CD4-positive, CD25-positive, alpha-beta regulatory T cell (primary cell): ENCODE data around the gene RFXANK. TPM values are rescaled to one million over a fixed set of nuclear protein-coding genes. Genes with fewer than 3 reads are reported as not detected.
A peak's percentile ranks its signal among the peaks of the same experiment; 100 is the strongest.

Source experiments
- ATAC-seq, 2 donors: fragments of 150-1000 bp; cut with Tn5 transposase; one replicate each; pipeline ENCODE4 v1.10.0; 2021; ENCODE audit warnings: low read depth in 2 of 2, moderate number of reproducible peaks in 2 of 2, moderate library complexity in 1 of 2
- DNase-seq, 3 donors: peaks; one replicate each; pipeline versions ENCODE4 v3.0.0 to v3.0.0-alpha.2; 2012 to 2022; ENCODE audit warnings: mixed read lengths in 1 of 3
- H3K27ac ChIP-seq: one replicate; pipeline ENCODE4 v1.7.0; 2013; ENCODE audit warnings: mild to moderate bottlenecking, low read length; ENCODE audit not compliant: insufficient read depth, poor library complexity, severe bottlenecking
- H3K27me3 ChIP-seq: one replicate; pipeline ENCODE4 v1.7.0; 2013; ENCODE audit warnings: low read length; ENCODE audit not compliant: control insufficient read depth, insufficient read depth
- H3K36me3 ChIP-seq: one replicate; pipeline ENCODE4 v1.7.0; 2013; ENCODE audit warnings: mild to moderate bottlenecking, low read length, moderate library complexity; ENCODE audit not compliant: control insufficient read depth, insufficient read depth
- H3K4me1 ChIP-seq: 2 replicates; pipeline ENCODE4 v1.7.0; 2013; ENCODE audit warnings: mild to moderate bottlenecking, low read length; ENCODE audit not compliant: insufficient read depth, control insufficient read depth, poor library complexity, severe bottlenecking
- H3K4me3 ChIP-seq: one replicate; pipeline ENCODE4 v1.7.0; 2013; ENCODE audit warnings: low read depth, mild to moderate bottlenecking, low read length, moderate library complexity
- H3K9me3 ChIP-seq, 2 experiments: 1 replicate in 1 of 2; 2 replicates in 1 of 2; pipeline ENCODE4 v1.7.0; 2013; ENCODE audit warnings: low read length in 2 of 2, mild to moderate bottlenecking in 1 of 2, moderate library complexity in 1 of 2; ENCODE audit not compliant: control insufficient read depth in 2 of 2
- H3K27ac Mint-ChIP-seq, 3 donors: one replicate each; pipeline ENCODE4 v1.8.0; 2020 to 2022; ENCODE audit warnings: mild to moderate bottlenecking in 3 of 3, mixed read lengths in 3 of 3, moderate library complexity in 2 of 3
- H3K27me3 Mint-ChIP-seq: one replicate; pipeline ENCODE4 v1.8.0; 2022; ENCODE audit warnings: mild to moderate bottlenecking, mixed read lengths
- H3K36me3 Mint-ChIP-seq: one replicate; pipeline ENCODE4 v1.8.0; 2020; ENCODE audit warnings: mixed read lengths
- H3K4me1 Mint-ChIP-seq, 4 donors: one replicate each; pipeline ENCODE4 v1.8.0; 2020 to 2022; ENCODE audit warnings: mixed read lengths in 4 of 4, mild to moderate bottlenecking in 1 of 4
- H3K4me3 Mint-ChIP-seq, 4 donors: one replicate each; pipeline ENCODE4 v1.8.0; 2020 to 2022; ENCODE audit warnings: mild to moderate bottlenecking in 4 of 4, mixed read lengths in 4 of 4, moderate library complexity in 3 of 4
- H3K9me3 Mint-ChIP-seq, 7 donors: one replicate each; pipeline ENCODE4 v1.8.0; 2020 to 2022; ENCODE audit warnings: mixed read lengths in 7 of 7, mild to moderate bottlenecking in 3 of 7, moderate library complexity in 2 of 7
- polyA plus RNA-seq, 4 donors: library from polyadenylated mRNA; unstranded; fragments of 300-500 nt; fragmentation: Illumina TruSeq; gene quantifications; one replicate each; pipeline ENCODE4 v1.2.3, GENCODE V29; 2021
- total RNA-seq: library from RNA; stranded (reverse); gene quantifications from one replicate; pipeline ENCODE4 v1.2.3, GENCODE V29; 2022

The RFXANK gene
- total and polyA plus RNA-seq, 5 donors from 2014 or later = 59.1 to 103 (median 63.6) TPM

DNA sequence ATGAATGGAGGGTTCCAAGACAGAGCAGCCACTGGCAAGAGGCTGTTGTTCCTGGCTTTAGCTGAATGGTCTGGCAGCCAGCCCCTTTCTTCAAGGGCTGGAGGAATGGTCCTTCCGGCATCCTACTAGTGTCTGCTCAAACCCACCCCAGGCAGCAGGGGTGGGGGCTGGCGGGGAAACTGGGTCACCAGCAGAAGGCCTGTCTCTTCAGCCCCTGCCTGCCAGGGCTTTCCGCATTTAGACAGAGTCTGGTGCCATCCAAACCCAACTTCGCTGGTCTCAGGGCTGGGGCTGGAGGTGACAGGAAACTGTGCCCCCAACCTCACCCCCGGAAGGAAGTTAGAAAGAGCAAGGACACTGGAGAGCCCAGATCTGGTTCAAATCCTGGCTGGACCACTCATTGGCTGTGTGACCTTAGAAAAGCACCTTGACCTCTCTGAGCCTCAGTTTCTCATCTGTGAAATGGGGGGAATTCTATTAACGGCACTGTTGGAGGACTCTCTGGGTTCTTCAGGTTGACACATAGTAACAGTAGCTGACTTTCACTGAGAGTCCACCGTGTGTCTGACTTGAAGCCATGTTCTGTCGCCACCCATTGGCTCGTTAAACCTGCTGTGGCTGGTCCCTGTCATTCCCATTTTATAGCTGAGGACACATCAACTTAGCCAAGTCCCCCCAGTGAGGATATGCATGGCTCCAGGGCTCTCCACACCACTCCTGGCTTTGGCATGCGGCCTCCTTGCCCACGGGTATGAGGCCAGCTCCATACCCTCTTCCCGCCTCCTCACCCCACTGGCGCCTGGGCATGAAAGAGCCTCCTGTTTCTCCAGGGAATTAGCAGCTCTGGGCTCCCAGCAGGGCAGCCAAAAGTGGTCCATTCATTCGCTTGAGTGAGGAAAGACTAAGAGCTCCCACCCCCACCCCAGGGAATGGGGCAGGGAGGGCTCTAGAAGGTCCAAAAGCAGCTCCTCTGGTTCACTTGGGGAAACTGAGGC is 13.7 kb downstream of the RFXANK start:
- no peak overlapping the region for H3K27ac Mint-ChIP-seq

DNA sequence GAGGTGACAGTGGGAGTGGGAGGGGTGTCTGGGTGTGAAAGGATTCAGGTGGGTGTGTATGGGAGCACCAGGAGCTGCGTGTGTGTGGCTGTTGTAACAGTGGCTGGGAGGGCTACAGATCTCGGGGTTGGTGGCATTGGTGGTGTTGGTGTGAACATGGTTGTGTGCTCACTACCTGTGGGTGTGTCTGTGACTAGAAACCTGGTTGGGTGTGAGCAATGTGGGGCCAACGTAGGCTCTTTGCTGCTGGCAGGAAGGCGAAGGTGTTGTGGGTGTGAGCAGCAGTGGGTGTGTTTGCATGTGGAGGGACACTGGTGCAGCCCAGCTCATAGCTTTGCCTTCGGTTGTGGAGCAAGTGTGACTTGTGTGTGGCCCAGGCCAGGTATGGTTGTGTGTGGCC is 14.9 kb downstream of the RFXANK start:
- Mint-ChIP-seq H3K36me3 (no peaks in the 10 kb centered on the region), H3K4me3 (peak overlapping the region; percentile 3 to 77 (median 58)), H3K9me3 (peaks cover 0 to 1% (median 0%) of the 10 kb centered on the region in 7 donors), H3K27me3 (peaks cover 21% of the 10 kb centered on the region), H3K27ac (peak overlapping the region in 2 of 3 donors; percentile 77 to 81), H3K4me1 (peaks cover 0 to 46% (median 16%) of the 10 kb centered on the region in 4 donors)
- Histone ChIP-seq H3K27me3 (peaks cover 5% of the 10 kb centered on the region), H3K9me3 (no peaks in the 10 kb centered on the region), H3K27ac (no peak overlapping the region), H3K4me3 (no peak overlapping the region), H3K36me3 (no peaks in the 10 kb centered on the region), H3K4me1 (peaks cover 35% of the 10 kb centered on the region)
- ATAC-seq = no peak
- DNase-seq = peak in 1 of 3 donors; percentile 17

More for the DNA sequence above, 13.7 kb downstream of the RFXANK start:
- no peaks in the 10 kb centered on the region for H3K36me3 ChIP-seq
- H3K4me1 ChIP-seq = peaks cover 37% of the 10 kb centered on the region
- H3K4me1 Mint-ChIP-seq = peaks cover 0 to 49% (median 16%) of the 10 kb centered on the region in 4 donors
- no peaks in the 10 kb centered on the region for H3K9me3 ChIP-seq
- DNase-seq (no peak), ATAC-seq (no peak)
- H3K27me3 ChIP-seq = no peaks in the 10 kb centered on the region
- H3K4me3 Mint-ChIP-seq = peak overlapping the region in 3 of 4 donors; percentile 68 to 96 (median 92)
- peaks cover 0 to 1% (median 0%) of the 10 kb centered on the region in 7 donors for H3K9me3 Mint-ChIP-seq
- no peak overlapping the region for H3K27ac ChIP-seq
- H3K36me3 Mint-ChIP-seq = no peaks in the 10 kb centered on the region
- peaks cover 15% of the 10 kb centered on the region for H3K27me3 Mint-ChIP-seq
- no peak overlapping the region for H3K4me3 ChIP-seq

GRCh38 chr19:19207637-19208572 is 15.8 kb downstream of the RFXANK start:
- no peak overlapping the region for H3K27ac ChIP-seq
- peak overlapping the region in 2 of 3 donors; percentile 81 to 88 for H3K27ac Mint-ChIP-seq
- no peaks in the 10 kb centered on the region for H3K36me3 ChIP-seq
- peak overlapping the region in 3 of 4 donors; percentile 63 to 74 (median 66) for H3K4me3 Mint-ChIP-seq
- peaks cover 0 to 1% (median 0%) of the 10 kb centered on the region in 7 donors for H3K9me3 Mint-ChIP-seq
- H3K4me1 Mint-ChIP-seq = peaks cover 0 to 36% (median 15%) of the 10 kb centered on the region in 4 donors
- DNase-seq (peak in 1 of 3 donors; percentile 57), ATAC-seq (no peak)
- H3K27me3 ChIP-seq = peaks cover 7% of the 10 kb centered on the region
- H3K9me3 ChIP-seq = no peaks in the 10 kb centered on the region
- H3K27me3 Mint-ChIP-seq = peaks cover 27% of the 10 kb centered on the region
- H3K4me1 ChIP-seq = peaks cover 25% of the 10 kb centered on the region
- H3K36me3 Mint-ChIP-seq = no peaks in the 10 kb centered on the region
- H3K4me3 ChIP-seq = no peak overlapping the region

DNA sequence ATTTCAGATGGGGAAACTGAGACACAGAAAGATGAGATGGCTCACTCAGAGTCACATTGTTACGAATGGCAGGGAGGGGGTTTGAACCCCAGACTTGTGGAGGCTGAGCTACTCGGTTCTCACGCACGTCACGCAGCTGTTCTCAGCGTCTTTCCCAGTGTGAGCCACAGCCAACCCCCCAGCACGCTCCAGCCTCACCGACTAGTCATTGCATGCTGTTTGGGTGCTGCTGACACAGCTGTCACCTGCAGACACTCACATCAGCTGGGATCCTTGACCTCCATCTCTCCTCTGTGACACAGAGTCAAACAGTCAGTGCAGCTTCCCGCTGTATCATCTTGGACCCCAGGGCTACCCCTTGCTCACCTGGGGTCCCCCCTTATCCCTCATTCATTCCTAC is 17.3 kb downstream of the RFXANK start:
- peaks cover 0 to 28% (median 11%) of the 10 kb centered on the region in 4 donors for H3K4me1 Mint-ChIP-seq
- Histone ChIP-seq H3K4me3 (no peak overlapping the region), H3K27me3 (peaks cover 12% of the 10 kb centered on the region), H3K27ac (no peak overlapping the region), H3K9me3 (no peaks in the 10 kb centered on the region), H3K36me3 (no peaks in the 10 kb centered on the region), H3K4me1 (peaks cover 18% of the 10 kb centered on the region)
- H3K9me3 Mint-ChIP-seq = peaks cover 0 to 3% (median 0%) of the 10 kb centered on the region in 7 donors
- H3K27me3 Mint-ChIP-seq = peaks cover 32% of the 10 kb centered on the region
- no peak overlapping the region for H3K4me3 Mint-ChIP-seq
- DNase-seq (no peak), ATAC-seq (no peak)
- H3K27ac Mint-ChIP-seq = no peak overlapping the region
- H3K36me3 Mint-ChIP-seq = no peaks in the 10 kb centered on the region

DNA sequence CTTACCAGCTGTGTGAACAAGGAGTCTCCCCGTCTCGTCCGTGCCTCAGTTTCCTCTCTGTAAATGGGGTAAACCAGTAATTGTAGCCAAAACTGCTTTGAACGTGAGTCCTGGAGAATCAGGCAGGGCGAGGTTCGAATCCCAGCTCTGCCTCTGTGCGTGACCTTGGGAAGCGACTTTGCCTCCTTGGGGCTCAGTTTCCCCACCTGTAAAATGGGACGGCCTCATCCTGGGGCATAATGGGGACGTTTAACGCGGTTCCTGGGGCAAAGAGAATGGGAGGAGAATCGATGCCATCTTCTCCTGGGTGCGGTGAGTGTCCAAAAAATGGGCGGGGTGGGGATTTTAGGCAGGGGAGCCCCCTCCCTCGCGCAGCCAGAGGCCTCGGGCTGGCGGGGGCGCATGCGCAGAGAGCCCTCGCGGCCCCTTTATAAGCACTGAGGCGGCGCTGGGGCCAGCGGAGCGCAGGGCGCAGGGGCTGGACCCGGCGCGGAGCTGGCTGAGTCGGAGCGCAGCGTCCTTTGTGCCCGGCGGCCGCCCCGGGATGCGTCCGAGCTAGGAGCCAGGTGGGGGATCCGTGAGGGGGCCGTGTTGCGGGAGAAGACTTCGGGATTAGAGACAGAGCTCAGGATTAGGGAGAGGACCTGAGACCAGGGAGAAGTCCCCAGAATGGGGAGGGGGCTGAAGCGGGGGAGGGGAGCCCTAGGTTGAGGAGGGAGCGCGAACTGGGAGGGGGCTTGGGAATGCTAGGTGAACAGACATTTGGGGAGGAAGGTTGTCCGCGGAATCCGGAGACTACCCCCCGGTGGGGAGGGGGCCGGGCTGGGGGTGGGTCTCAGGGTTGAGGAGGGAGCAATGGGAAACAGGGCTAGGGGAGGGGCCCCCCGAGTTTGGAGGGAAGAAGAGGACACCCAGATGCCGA is 19.7 kb downstream of the RFXANK start, which contains the start of gene NCAN:
NCAN (plus strand) TSS at position 460 of the 922 bp plus-strand sequence. CDS start 4,996 bp downstream, outside the sequence.
- peaks cover 0 to 20% (median 7%) of the 10 kb centered on the region in 4 donors for H3K4me1 Mint-ChIP-seq
- H3K9me3 Mint-ChIP-seq = peaks cover 0 to 3% (median 0%) of the 10 kb centered on the region in 7 donors
- no peak for DNase-seq
- peaks cover 15% of the 10 kb centered on the region for H3K27me3 ChIP-seq
- no peaks in the 10 kb centered on the region for H3K9me3 ChIP-seq
- no peak within 1 kb of the TSS for H3K4me3 ChIP-seq
- peaks cover 37% of the 10 kb centered on the region for H3K27me3 Mint-ChIP-seq
- H3K36me3 Mint-ChIP-seq = no peaks in the 10 kb centered on the region
- no peak within 1 kb of the TSS for H3K4me3 Mint-ChIP-seq
- no peak for ATAC-seq
- H3K27ac Mint-ChIP-seq = no peak within 1 kb of the TSS
- no peak within 1 kb of the TSS for H3K27ac ChIP-seq
- H3K36me3 ChIP-seq = no peaks in the 10 kb centered on the region
- peaks cover 13% of the 10 kb centered on the region for H3K4me1 ChIP-seq

- Mint-ChIP-seq H3K36me3 (no peaks in the 10 kb centered on the region), H3K9me3 (peaks cover 0 to 3% (median 0%) of the 10 kb centered on the region in 7 donors), H3K4me3 (no peak overlapping the region), H3K4me1 (peaks cover 0 to 8% (median 2%) of the 10 kb centered on the region in 4 donors), H3K27me3 (peaks cover 37% of the 10 kb centered on the region), H3K27ac (no peak overlapping the region)
- ATAC-seq = no peak
- Histone ChIP-seq H3K4me1 (peaks cover 2% of the 10 kb centered on the region), H3K9me3 (no peaks in the 10 kb centered on the region), H3K4me3 (no peak overlapping the region), H3K36me3 (no peaks in the 10 kb centered on the region), H3K27ac (no peak overlapping the region), H3K27me3 (peaks cover 15% of the 10 kb centered on the region)
- DNase-seq = no peak
Measured at GRCh38 chr19:19212916-19213315, 20.9 kb downstream of the RFXANK start.
